NCI-H1930 (cell line): Measurements from ENCODE around the gene DNAJC1.
"Not testable (repeated sequence)": the region's sequence is repeated elsewhere in the genome, so short reads cannot be mapped to it uniquely, and the experiment has no call there.

Source experiments
- DNase-seq, 2 experiments: peaks; one replicate each; lab custom pipeline; 2025; lab: John Stamatoyannopoulos, UW

The DNAJC1 gene

DNA sequence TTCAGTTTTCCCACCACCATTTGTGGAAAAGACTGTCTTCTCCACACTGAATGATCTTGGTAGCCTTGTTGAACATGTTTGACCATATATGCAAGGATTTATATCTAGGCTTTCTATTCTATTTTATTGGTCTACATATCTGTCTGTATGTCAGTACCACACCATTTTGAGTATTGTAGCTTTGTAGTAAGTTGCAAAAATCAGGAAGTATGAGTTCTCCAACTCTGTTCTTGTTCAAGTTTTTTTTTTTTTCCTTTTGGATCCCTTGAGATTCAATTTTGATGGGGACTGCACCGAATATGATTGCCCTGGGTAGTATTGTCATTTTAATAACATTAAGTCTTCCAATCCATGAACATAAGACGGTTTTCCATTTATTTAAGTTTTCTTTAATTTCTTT lies 176.8 kb downstream of the DNAJC1 start:
- DNase-seq = no peak

GRCh38 chr10:21825345-21825744 lies 178.2 kb downstream of the DNAJC1 start:
- DNase-seq = no peak

GRCh38 chr10:21824409-21824808 lies 179.1 kb downstream of the DNAJC1 start:
- no peak for DNase-seq

DNA sequence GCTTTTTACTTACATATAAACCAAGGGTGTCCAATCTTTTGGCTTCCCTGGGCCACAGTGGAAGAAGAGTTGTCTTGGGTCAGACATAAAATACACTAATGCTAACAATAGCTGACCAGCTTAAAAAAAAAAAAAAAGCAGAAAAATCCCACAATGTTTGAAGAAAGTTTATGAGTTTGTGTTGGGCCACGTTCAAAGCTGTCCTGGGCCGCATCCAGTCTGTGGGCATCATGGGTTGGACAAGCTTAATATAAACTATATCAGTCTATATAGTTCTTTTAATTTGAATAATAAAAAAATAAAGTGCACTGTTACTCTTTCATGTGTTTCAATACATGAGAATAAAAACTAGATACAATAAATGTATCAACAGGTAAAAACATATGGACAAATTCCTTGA lies 179.9 kb downstream of the DNAJC1 start:
- no peak for DNase-seq

GRCh38 chr10:21822273-21822672 lies 181.3 kb downstream of the DNAJC1 start:
- not testable (repeated sequence) for DNase-seq

DNA sequence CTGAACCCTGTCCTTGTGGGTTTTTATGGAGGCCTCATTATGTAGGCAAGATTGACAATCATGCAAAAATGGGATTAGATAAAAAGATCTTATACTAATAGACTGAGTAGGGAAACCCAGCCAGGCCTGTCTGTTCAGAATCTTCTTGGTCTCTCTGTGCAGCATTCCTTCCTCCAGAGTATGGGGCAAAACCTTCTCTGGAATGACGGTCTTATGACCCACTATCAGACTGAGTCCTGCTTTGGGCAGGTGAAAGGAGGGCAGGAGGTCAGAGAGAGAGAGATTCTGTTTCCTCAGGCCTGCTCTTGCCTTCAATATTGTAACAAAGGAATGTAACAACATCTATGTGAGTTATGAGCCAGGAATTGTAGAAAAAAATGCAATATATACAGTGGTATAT lies 182.6 kb downstream of the DNAJC1 start:
- DNase-seq = no peak

DNA sequence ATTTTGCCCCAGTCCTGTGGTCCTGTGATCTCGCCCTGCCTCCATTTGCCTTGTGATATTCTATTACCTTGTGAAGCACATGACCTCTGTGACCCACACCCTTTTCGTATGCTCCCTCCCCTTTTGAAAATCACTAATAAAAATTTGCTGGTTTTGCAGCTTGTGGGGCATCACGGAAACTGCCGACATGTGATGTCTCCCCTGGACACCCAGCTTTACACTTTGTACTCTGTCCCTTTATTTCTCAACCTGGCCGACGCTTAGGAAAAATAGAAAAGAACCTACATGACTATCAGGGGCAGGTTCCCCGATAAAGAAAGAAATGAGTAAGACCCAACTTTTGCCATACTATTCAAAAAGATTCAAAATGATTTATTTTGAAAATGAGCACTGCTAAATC lies 185.1 kb downstream of the DNAJC1 start:
- DNase-seq = not testable (repeated sequence)

- DNase-seq = no peak
Observed at GRCh38 chr10:21814866-21815265, 188.7 kb downstream of the DNAJC1 start.

DNA sequence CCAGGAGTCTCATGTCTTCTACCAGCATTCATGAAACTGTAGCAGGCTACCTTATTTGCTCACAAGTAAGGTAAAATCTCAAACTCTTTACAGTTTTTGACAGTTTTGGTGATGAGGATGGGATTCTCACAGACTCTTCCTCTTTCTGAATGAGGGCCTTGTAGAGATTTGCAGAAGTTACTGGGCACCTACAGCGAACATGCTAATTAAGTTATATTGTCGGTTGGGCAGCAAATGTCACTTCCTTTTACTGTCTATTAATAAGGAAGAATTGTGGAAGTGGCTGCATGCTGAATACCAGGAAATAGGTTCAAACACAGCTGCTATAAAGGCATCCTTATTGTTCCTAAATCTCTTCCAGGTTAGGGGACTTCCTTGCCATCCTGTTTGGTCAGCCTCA lies 189.6 kb downstream of the DNAJC1 start:
- DNase-seq = no peak

DNA sequence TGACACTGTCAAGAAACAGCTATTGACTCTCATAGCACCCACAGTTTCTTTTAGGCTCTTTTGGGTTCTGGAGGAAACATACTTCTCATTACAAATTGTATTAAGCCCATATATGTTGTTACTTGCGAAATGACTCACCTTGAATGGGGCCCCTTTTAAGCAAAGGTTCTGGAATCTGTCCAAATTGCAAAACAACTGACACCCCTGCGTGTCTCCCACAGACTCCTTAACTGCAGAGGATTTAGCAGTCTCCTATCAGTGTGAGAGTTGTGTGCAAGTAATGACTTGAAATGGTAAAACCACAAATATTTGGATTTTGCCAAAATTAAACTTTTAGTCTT lies 192.3 kb downstream of the DNAJC1 start:
- DNase-seq = no peak

- DNase-seq = no peak
Observed at GRCh38 chr10:21810582-21811244, 192.8 kb downstream of the DNAJC1 start.

DNA sequence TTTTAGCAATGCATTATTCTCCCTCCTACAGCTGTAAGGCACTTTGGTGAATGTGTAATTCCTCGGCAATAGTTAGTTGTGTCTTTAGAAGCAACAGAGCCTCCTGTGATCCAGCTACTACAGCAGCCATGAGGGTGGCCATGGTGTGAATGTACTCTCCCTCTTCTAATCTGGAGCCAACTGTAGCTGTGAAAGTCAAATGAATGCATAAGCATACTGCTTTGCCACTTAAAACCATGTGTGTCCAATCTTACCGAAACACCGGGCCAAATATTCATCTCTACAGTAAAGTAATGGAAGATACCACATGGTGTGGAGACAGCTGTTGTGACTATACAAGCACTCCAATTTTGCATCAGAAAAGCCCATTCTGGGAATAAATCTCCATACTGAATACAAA lies 195.0 kb downstream of the DNAJC1 start:
- DNase-seq = no peak

- DNase-seq = peak in 1 of 2 experiments; percentile 4
Observed at GRCh38 chr10:21807180-21807579, 196.3 kb downstream of the DNAJC1 start.

GRCh38 chr10:21803374-21803773 lies 200.2 kb downstream of the DNAJC1 start:
- no peak for DNase-seq

DNA sequence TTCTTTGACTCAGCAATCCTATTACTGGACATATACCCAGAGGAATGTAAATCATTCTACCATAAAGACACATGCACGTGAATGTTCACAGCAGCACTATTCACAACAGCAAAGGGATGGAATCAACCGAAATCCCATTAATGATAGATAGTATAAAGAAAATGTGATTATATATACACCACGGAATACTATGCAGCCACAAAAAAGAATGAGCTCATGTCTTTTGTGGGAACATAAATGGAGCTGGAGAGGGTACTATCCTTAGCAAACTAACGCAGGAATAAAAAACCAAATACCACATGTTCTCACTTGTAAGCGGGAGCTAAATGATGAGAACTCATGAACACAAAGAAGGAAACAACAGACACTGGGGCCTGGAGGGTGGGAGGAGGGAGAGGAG lies 201.9 kb downstream of the DNAJC1 start:
- no peak for DNase-seq

- DNase-seq = no peak
Observed at GRCh38 chr10:21797984-21798765, 205.4 kb downstream of the DNAJC1 start.

DNA sequence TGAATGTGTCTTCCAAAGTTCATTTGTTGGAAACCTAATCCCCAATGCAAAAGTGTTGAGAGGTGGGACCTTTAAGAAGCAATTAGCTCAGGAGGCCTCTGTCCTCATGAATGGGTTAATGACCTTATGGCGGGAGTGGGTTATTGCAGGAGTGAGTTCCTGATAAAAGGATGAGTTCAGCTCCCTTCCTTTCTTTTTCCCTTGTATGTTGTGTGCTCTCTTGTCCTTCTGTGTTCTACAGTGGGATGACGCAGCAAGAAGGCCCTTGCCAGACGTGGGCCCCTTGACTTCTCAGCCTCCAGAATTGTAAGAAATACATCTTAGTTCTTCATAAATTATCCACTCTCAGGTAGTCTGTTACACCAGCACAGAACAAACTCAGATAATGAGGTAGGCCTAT lies 206.0 kb downstream of the DNAJC1 start:
- no peak for DNase-seq

- DNase-seq = no peak
Observed at GRCh38 chr10:21791276-21791675, 212.3 kb downstream of the DNAJC1 start.

DNA sequence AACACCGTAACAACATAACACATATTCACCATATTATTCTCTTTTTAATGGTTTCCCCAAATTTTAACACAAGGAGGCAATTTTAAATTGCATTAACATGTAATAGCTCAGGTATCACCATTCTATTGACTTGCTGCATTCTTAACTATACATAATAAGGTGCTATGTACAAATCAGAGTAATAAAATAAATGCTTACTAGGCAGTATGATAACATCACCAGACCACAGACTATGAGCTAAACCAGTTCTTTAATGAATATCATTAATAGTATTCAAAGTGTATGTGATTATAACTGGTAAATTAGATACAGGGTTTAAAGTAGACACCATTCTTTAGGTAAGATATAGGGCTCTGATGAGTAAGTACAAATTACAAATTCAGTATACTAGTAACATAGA lies 226.6 kb downstream of the DNAJC1 start:
- no peak for DNase-seq

GRCh38 chr10:21771219-21771618 lies 232.3 kb downstream of the DNAJC1 start:
- DNase-seq = no peak

GRCh38 chr10:21769041-21769440 lies 234.5 kb downstream of the DNAJC1 start:
- no peak for DNase-seq

DNA sequence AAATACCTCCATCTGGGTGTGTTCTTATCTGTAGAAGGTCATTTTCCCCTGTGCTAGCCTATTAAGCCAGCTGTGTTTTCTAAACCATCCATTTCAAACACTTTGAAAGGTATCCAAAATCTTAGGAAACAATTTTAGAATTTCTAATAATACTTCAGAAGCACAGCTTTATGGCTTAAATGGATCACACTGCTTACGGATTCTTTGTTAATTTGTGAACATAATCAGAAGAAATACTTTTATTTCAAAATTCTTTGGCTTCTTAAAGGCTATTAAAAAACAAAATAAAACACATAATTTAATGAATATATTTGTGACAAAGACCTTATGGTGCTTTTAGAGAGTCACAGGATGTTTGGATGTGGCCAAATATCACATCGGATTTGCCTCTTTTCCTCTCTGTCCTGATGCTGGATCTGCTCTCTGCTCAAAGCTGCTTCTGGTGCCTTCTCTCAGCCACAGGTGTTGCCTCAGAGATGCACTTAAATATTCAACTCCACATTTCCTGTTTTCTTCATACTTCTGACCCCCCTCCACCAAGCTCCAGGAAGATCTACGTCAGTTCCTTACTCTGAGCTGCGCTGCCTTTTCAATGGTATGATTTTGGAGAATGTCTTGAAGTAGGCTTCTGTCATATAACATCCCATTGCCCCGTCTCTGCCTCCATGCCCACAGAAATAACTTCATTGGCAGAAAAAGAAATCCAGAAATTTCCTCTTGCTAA lies 238.9 kb downstream of the DNAJC1 start:
- no peak for DNase-seq

DNA sequence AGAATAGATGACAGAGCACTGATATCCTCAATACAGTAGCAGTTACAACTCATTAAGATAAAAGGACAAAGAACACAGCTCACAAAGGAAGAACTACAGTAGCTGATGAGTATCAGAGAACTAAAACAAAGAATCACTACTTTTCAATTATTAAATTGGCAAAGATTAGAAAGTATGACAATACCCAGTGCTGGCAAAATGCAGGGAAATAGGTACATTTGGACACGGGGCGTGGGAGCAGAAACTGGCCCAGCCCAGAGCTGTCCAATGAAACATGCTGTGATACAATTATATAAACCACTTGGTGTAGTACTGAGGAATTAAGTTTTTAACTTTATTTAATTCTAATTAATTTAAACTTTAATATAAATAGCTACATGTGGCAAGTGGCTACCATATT lies 243.2 kb downstream of the DNAJC1 start:
- no peak for DNase-seq
